Stimulated activated CD8-positive, alpha-beta memory T cell treated with anti-CD3 and anti-CD28 coated beads, Interleukin-4, amount 100 ng/mL, for 24 hours (primary cell): ENCODE data around the gene ABCB1.
A peak's percentile ranks its signal among the peaks of the same experiment; 100 is the strongest.
"Not testable (repeated sequence)": the region's sequence is repeated elsewhere in the genome, so short reads cannot be mapped to it uniquely, and the experiment has no call there.

Experiments
- DNase-seq: peaks from one replicate; pipeline ENCODE4 v3.0.0-alpha.2; 2020; ENCODE audit warnings: low read depth

The ABCB1 gene

DNA sequence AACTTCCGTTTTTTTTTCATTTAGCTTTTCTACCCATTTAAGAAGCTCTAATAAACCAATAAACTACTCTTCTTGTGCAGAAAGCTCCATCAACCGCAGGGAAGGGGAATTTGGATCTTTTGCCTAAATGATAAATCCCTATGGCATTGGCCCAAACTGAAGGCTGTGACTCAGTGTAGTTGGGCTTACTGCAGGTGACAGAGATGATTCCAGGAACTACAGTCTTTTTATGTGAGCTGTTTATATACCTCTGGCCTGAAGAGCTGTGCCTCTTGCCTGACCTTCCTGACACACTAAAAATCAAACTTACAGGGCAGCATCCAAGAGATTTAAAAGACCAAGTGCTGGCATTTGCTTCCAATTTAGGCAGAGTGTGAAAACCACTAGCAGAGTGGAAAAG lies 25.2 kb downstream of the ABCB1 start:
- DNase-seq: no peak

DNA sequence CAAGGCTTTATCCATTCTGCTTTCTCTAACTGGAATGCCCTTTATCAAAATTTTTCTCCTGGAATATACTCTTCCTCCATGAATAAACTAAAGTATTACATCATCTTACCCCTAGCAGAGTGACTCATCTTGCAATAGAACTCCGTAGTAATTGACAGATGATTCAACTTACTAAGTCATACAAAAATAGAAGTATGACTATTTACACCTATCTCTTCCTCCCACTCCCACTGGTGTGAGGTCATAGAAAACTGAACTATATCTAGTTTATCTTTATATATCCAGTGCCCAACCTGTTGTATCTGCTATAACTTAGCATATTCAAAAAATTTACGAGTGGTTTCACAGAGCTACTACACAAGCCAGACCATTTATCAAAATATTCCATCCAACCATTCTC lies 26.1 kb downstream of the ABCB1 start:
- DNase-seq: no peak

DNA sequence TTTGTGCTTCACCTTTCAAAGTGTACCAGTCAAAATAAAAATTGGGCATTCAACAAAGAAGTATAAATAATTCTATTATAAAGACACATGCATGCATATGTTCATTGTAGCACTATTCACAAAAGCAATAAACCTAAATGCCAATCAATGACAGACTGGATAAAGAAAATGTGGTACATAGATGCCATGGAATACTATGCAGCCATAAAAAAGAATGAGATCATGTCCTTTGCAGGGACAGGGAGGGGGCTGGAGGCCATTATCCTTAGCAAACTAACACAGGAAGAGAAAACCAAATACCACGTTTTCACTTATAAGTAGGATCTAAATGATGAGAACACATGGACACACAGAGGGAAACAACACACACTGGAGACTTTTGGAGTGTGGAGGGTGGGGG lies 28.2 kb downstream of the ABCB1 start:
- DNase-seq: not testable (repeated sequence)

DNA sequence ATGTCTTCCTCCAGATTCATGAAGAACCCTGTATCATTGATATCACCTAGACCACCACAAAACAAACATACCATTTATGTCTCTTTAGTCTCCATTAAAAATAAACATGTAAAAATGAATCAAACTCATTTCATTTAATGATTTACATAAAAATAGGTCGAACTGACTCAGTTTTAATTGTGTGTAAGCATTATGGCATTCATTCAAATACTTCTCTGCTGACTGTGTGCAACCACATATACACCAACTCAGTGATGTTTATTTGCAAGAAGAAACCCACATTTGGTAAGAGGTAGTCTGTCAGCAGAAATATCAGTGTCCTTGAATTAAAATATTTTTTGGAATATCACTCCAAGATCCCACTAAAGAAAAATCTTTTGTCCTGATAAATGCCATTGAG lies 30.5 kb downstream of the ABCB1 start:
- DNase-seq: no peak

DNA sequence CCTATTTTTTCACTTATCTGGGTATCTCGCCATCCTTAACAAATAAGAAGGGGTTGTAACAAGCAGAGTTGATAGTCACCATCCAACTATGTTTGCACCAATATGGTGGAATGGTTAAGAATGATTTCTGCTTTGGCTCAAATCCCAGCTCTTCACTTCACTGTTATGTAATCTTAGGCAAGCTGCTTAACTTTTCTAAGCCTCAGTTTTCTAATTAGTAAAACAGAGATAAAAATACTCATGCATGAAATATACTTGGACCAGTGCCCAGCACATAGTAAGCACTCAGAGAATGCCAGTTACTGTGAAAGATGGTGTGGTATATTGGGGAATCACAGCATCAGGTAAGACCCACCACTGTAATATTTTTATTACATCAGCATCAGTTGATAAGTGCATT lies 33.6 kb downstream of the ABCB1 start:
- no peak for DNase-seq

DNA sequence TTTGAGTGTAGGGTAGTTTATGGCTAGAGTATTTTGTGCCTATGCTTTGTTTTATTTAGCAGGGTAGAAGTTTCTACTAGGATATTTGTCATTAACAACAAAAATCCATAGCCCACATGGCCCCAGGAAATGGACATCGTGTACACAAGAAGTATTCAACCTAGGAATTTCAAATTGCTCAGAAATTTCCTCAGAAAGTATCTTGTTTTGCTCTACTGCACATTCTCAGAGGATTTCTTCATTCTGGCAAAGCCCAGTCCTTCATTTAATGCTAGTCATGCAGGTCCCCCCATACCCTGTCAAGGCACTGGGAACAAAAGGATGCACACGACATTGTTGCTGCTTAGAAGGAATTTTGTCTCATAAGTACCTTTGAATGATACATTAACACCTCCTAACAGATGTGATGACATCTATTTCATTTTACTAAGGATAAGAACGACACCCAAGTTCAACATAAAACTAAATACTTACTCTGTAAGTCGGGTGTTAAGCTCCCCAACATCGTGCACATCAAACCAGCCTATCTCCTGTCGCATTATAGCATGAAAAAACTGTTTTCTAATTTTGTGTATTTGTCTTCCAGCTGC lies 34.3 kb downstream of the ABCB1 start:
- DNase-seq: no peak

DNA sequence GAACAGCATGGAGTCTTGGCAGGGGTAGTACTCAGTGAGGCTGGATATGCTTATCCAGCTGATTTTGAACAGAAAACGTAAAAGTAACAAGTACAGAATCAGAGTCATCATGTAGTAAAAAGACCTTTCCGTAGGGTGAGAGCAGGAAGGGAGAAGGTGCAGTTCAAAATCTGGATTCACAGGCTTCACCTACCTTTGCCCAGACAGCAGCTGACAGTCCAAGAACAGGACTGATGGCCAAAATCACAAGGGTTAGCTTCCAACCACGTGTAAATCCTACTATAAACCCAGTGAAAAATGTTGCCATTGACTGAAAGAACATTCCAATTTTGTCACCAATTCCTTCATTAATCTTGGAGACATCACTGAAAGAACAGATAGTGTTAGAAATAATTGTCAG lies 34.8 kb downstream of the ABCB1 start:
- no peak for DNase-seq

DNA sequence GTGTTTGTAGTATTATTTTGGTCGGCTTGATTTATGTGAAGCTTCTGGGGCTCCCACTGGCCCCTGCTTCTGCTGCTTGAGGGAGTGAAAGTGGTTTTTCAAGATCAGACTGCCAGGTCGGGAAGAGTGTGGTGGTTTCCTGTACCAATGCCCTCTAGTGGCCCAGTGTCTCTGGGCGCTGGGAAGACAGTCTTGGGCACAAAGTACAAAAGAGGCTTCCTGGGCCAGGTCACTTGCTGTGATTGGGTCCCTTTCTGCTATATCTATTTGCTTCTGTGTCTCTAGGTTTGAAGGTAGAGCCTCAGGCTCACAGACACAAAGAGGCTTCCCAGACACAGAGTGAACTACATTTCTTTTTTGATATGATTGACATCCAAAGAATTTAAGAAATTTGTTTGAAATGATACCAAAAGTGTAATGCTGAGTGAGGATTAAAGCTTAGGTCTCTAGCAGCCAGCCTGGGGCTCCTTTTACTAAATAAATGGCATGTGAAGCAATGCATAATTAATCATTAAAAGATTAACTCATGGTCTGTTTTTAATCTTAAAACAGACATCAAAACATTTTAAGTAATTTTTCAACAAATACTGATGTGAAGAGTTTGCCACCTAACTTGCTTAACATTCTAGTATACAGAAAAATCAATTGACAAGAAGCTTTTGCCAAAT lies 36.3 kb downstream of the ABCB1 start:
- DNase-seq: peak; percentile 5

DNA sequence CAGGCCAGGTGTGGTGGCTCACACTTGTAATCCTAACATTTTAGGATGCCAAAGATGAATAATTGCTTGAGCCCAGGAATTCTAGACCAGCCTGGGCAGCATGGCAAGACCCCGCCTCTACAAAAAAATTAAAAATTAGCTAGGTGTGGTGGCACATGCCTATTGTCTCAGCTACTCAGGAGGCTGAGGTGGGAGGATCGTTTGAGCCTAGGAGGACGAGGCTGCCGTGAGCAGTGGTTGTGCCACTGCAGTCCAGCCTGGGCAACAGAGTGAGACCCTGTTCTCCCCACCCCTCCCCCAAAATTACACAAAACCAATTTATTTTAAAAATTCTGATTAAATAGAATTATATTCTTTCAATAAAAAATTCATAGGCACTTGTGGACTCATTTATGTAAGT lies 39.0 kb downstream of the ABCB1 start:
- DNase-seq: no peak

DNA sequence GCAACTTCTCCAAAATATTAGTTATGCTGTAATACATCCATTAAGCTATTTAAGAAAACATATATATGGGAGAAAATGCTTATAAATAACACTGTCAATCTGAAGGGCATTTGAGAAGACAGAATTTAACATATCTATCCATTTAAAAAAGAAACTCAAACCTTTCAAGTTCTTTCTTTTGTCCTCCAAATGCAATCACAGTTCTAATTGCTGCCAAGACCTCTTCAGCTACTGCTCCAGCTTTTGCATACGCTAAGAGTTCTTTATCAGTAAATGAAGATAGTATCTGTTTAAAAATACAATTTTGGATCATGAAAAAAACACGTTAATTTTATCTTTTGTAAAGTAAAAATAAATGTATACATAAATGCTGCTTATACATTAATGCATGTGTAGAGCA lies 39.6 kb downstream of the ABCB1 start:
- DNase-seq: no peak

DNA sequence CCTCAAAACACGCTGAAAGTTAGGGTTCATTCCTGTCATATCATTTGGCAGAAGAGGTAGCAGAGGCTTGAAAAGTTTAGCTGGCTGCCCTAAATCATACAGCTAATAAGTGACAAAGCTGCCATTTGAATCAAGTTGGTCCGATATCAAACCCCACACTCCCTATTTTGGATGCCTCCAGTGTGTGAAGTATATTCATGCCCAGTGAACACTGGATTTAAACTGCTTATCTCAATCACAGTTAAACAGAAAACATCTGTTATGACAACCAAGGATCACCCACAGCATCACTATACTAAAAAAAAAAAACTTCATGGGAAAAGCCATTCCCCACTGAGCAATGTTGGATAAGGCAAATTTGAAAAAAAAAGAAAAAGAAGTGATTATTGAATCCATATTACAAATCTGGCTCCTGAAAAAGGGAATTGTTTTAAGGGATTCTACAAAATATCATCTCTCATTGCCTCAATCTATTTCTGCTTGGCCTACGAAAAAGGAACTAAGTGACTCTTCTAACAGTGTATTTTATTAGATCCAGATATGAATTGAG lies 48.3 kb downstream of the ABCB1 start:
- DNase-seq: no peak

DNA sequence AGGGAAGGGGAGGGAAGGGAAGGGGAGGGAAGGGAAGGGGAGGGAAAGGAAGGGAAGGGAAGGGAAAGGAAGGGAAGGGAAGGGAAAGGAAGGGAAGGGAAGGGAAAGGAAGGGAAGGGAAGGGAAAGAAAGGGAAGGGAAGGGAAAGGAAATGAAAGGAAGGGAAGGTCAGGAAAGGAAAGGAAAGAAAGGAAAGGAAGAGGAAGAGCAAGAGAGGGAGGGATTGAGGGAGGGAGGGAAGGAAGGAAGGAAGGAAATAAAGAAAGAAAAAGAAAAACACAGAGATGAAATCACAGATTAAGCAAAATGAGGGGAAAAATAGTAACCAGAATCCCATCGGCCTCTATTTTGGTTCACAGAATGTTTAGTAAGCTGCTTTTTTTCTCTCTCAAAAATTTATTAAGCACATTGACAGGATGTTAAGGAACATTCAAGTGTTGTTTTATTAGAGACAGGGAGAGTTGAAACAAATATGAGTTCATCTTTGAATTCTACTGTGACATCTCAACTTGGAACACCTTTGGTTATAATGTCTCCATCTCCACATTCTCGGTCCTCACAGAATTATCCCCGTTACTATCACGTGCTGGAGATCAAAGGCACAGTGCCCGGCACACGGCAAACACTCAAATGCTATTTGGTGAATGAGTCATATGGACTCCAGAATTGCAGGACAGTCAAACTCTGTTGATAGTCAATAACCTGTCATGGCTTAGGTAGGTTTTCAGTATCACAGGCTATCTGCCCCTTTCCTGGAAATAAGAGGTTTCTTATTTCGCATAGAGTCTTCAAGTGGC lies 52.4 kb downstream of the ABCB1 start:
- DNase-seq: no peak

DNA sequence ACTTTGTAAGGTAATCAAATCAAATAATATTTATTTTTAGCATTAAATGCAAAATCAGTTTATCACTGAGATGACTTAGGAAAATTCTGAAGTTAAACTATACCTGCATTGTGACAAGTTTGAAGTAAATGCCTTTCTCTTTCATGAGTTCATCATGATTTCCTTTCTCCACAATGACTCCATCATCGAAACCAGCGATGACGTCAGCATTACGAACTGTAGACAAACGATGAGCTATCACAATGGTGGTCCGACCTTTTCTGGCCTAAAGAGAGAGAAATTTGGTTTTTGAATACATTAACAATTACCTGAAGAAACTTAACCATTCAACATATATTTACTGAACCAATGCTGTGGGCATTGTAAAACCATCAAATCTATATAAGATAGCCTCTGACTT lies 54.9 kb downstream of the ABCB1 start:
- DNase-seq: no peak

DNA sequence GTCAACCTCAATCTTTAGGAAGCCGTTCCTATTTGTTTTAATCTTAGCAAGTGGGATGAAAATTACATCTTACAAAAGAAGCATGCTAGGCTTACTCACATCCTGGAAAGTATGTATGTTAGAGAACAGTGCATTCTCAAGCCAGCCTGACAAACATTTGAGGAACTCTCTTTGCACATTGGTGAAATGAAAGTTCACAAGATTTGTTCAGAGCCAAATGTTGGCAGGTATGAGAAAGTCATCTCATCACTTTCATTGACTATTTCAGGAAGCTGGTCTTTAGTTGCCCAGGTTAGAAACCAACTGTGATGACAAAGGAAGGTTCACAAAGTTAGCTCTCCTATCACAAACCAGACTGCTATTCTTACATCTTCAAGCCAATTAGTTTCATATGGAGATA lies 57.1 kb downstream of the ABCB1 start:
- no peak for DNase-seq

DNA sequence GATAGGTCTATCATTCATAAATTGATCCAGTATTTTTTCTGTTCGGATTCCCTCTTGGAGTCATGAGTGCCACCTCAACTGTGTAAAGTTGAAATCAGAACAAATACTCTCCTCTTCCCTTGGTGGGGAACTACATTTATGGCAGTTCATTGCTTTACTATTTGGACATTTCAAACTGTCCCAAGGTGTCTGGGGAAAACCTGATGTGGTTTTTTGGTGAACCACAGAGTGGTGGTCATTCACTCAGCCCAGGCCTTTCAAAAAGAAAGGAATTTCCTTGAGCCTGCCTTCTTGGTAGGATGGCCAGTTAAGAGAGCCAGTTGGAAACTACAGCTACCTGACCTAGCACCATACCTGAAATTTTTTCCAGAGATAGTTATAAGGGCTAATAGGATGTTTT lies 59.0 kb downstream of the ABCB1 start:
- DNase-seq: no peak

DNA sequence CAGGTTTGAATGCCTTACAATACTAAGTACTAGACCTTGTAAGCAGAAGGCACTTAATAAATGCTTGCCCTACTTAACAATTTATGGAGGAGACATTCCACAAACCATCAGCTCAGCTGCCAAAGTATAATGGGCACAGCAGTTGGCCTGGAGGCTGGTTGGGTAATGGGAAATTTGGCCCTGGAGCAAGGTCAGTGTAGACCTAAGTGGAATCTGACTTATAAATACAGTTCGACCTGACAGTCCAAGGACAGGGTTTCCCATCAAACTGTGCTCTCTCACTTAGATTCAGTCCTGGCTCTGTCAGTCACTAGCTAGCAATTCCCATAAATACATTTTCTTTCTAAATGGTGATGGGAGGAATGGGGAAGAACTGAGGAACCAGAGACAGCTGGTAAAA lies 62.6 kb downstream of the ABCB1 start:
- DNase-seq: no peak

DNA sequence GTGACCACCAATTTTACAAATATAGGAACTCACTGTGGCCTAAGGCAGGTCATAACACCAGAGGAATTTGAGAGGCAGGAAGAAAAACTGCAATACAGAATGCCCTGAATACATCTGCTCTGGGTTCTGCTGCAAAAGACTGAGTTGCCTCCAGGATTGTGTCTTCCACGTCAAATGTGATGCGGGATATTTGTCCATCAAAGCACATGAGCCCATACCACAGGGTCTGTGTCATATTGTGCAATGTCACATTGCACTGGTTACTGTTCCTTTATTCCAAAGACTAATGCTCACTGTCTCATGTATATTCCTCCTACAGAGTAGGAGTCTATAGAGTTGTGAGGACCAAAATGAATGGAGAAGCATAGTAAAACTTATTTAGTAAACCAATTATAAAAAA lies 66.6 kb downstream of the ABCB1 start:
- DNase-seq: no peak

DNA sequence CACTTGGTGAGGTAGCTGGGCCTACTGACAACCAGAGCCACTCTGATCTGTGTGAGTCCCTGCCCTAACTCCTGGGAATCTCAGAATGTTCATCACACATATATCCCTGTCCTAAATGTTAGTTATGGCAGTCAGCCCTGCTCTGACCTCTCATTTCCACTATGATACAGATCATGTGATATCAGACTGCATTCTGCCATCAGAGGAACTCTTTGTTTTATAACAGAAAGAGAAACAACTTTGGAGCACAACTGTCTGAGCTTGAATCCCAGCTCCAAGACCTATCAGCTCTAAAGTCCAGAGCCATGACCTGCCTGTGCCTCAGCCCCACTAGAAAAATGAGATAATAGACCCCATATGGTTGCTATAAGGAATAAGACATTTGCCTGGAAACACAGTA lies 70.6 kb downstream of the ABCB1 start:
- DNase-seq: no peak

DNA sequence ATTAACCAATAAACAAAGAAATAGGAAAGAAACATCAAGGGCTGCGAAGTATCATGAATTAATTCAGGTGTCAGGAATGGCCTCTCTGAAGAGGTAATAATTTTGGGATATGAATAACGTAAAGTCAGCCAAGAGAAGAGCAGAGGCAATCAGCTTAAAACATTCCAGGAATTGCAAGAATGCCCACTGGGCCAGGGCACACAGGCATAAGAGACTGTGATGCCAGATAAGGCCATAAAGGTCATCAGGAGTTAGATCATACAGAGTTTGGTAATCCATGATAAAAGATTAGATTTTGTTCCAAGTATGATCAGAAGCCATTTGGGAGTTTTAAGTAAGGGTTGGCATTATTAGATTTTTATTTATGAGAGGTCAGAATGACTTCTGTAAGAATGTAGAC lies 72.0 kb downstream of the ABCB1 start:
- DNase-seq: no peak

DNA sequence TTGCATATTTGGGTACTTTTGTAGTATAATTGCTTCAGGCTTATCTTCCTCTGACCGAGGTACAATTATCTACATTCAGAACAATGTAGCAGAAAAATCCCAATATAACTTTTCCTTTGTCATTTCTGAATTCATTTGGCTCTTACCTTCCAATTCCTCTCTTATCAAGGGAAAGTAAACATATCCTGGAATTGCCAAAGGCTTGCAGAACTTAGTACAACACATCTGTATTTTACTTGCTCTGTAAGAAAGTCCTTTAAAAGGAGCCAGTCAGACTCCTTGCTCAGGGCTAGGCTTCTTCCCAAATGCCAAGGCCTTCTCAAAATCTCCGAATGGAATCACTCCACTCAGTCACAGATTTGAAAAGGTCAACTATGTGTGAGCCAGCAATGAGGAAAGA lies 81.9 kb downstream of the ABCB1 start:
- no peak for DNase-seq

DNA sequence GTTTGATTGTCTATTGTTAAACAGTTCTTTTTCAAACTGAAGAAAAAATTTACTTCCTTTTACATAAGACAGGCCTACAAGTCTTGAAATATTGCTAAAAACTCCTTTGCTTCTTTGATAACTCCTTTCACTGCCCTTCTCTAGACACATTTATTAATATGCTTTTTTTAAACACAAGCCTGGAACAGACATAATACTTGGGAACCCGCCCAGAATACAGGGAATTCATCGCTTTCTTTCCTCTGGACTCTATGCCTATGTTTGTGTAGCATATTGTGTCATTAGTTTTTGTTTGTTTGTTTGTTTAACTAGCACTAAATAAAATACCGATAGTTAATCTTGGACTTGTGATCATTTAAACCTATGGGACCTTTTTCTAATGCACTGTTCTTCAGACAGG lies 82.8 kb downstream of the ABCB1 start:
- DNase-seq: no peak

DNA sequence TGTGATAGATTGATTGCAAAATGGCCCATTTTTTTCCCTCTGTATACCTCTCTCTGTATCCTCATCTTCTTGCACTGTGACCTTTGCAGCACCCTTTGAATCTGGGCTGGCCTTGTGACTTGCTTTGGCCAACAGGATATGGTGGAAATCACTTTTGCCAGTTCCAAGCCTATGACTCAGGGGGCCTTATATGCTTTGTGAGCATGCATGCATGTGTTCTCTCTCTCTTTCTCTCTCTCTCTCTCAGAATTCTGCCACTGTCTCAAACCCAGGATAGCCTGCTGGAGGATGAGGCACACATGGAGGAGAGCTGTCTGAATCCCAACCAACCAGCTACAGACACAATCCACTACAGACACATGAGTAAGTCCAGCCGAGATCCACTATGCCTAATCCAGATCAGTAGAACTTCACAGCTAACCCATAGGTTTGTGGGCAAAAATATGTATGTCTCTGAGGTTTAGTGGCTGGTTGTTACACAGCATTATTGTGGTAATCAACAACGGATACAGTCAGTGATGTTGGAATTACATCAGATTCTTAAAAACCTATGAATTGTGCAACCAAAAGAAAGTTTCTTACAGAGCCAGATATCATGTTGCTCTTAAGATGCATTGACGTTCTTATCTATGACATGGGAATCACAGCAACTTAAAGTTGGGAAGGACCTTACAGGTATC lies 83.4 kb downstream of the ABCB1 start:
- no peak for DNase-seq
